PFSK-1 (cell line): ENCODE measurements around the gene SEC14L2.

Experiments
- FOXP2 ChIP-seq: optimal IDR thresholded peaks from 2 replicates; pipeline ENCODE3; 2011; ENCODE audit warnings: borderline replicate concordance, control low read depth, inconsistent platforms; ENCODE audit not compliant: insufficient read depth; ENCODE audit errors: extremely low read length, extremely low read depth
- POLR2AphosphoS5 ChIP-seq: IDR thresholded peaks from 2 replicates; pipeline ENCODE4 v1.6.1; 2012; ENCODE audit warnings: low read depth, mild to moderate bottlenecking, control low read depth, low read length, moderate library complexity
- SIN3A ChIP-seq: IDR thresholded peaks from 2 replicates; pipeline ENCODE4 v1.6.1; 2012; ENCODE audit warnings: mild to moderate bottlenecking, low read length, moderate library complexity, borderline replicate concordance; ENCODE audit not compliant: insufficient read depth
- TAF1 ChIP-seq: IDR thresholded peaks from 2 replicates; pipeline ENCODE4 v1.6.1; 2012; ENCODE audit warnings: low read length, control low read depth, borderline replicate concordance; ENCODE audit not compliant: insufficient read depth
- TF ChIP-seq, protein P1 (sequence below), 2 experiments: IDR thresholded peaks; 2 replicates each; pipeline versions ENCODE4 v1.6.1 to v1.8.0; 2011 to 2012; ENCODE audit warnings: low read depth in 2 of 2, low read length in 2 of 2, control low read depth in 1 of 2, inconsistent platforms in 1 of 2, mild to moderate bottlenecking in 1 of 2, moderate library complexity in 1 of 2; ENCODE audit not compliant: insufficient read depth in 1 of 2

DNA sequence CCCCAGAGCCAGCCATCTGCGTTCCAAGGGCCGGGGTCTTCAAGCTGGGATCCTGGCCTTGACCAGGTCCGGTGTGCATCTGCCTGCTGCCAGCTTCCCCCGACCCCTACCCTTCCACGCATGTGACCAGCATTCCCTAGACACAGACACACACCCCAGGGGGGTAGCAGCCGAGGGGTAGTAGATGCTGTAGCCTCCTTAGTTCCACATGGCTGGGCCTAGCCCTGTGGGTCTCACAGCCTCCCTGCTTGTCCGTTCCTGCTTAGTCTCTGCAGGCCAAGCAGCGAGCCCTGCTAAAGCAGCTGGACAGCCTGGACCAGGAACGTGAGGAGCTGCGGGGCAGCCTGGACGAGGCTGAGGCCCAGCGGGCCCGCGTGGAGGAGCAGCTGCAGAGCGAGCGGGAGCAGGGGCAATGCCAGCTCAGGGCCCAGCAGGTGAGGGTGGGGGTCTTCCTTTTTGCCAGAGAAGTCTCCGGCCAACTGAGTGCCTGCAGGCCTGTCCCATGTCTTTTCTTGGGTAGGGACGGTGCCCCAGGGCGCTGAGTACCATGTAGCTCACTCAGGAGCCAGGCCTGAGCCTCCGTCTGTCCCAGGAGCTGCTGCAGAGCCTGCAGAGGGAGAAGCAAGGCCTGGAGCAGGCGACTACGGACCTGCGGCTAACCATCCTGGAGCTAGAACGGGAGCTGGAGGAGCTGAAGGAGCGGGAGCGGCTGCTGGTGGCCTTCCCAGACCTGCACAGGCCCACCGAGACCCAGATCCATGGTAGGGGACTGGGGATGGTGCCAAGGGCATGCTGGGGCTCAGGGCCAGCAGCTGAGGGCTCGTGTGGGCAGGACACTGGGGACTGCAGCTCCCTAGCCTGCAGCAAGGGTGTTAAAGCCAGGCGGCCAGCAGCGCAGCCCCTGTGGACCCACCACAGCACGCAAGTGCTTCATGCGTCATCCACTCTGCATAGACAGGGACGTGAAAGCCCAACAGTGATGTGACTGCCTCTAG lies 23.2 kb upstream of the SEC14L2 start:
- TF ChIP-seq, protein P1, sequence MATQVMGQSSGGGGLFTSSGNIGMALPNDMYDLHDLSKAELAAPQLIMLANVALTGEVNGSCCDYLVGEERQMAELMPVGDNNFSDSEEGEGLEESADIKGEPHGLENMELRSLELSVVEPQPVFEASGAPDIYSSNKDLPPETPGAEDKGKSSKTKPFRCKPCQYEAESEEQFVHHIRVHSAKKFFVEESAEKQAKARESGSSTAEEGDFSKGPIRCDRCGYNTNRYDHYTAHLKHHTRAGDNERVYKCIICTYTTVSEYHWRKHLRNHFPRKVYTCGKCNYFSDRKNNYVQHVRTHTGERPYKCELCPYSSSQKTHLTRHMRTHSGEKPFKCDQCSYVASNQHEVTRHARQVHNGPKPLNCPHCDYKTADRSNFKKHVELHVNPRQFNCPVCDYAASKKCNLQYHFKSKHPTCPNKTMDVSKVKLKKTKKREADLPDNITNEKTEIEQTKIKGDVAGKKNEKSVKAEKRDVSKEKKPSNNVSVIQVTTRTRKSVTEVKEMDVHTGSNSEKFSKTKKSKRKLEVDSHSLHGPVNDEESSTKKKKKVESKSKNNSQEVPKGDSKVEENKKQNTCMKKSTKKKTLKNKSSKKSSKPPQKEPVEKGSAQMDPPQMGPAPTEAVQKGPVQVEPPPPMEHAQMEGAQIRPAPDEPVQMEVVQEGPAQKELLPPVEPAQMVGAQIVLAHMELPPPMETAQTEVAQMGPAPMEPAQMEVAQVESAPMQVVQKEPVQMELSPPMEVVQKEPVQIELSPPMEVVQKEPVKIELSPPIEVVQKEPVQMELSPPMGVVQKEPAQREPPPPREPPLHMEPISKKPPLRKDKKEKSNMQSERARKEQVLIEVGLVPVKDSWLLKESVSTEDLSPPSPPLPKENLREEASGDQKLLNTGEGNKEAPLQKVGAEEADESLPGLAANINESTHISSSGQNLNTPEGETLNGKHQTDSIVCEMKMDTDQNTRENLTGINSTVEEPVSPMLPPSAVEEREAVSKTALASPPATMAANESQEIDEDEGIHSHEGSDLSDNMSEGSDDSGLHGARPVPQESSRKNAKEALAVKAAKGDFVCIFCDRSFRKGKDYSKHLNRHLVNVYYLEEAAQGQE (IDR thresholded peaks at IDR 0.05; ENCODE audit: insufficient read depth in 1 of 2, low read depth in 2 of 2, low read length in 2 of 2), result no peak
- TF ChIP-seq POLR2AphosphoS5 (no peak), TAF1 (no peak), SIN3A (no peak), FOXP2 (no peak)
